HG03460 (cell line): ENCODE measurements around the gene CRNN.

Experiments
- ATAC-seq: cut with Tn5 transposase; IDR thresholded peaks from one replicate; pipeline ENCODE4 v1.9.1; 2021; ENCODE audit not compliant: unreplicated experiment

Gene CRNN

GRCh38 chr1:152426731-152427130, 12.7 kb upstream of the CRNN start:
- ATAC-seq: no peak

- no peak for ATAC-seq
Measured at GRCh38 chr1:152419917-152420316, 5.9 kb upstream of the CRNN start.

GRCh38 chr1:152415454-152416227, 1.6 kb upstream of the CRNN start:
- no peak for ATAC-seq

- no peak for ATAC-seq
Measured at GRCh38 chr1:152412756-152413155, 1.3 kb downstream of the CRNN start.

- no peak for ATAC-seq
Measured at GRCh38 chr1:152411134-152411533, 2.9 kb downstream of the CRNN start.

GRCh38 chr1:152410599-152410998, 3.5 kb downstream of the CRNN start:
- no peak for ATAC-seq

GRCh38 chr1:152410028-152410427, 4.0 kb downstream of the CRNN start:
- ATAC-seq: no peak

- ATAC-seq: no peak
Measured at GRCh38 chr1:152408664-152409063, 5.4 kb downstream of the CRNN start.

GRCh38 chr1:152398812-152399698, 15.0 kb downstream of the CRNN start:
- ATAC-seq: no peak

GRCh38 chr1:152397474-152397873, 16.6 kb downstream of the CRNN start:
- no peak for ATAC-seq

- no peak for ATAC-seq
Measured at GRCh38 chr1:152394151-152394550, 19.9 kb downstream of the CRNN start.

GRCh38 chr1:152392909-152393308, 21.2 kb downstream of the CRNN start:
- ATAC-seq: no peak

- no peak for ATAC-seq
Measured at GRCh38 chr1:152388889-152389288, 25.2 kb downstream of the CRNN start.

- no peak for ATAC-seq
Measured at GRCh38 chr1:152386940-152387339, 27.1 kb downstream of the CRNN start.

- ATAC-seq: no peak
Measured at GRCh38 chr1:152380932-152381331, 33.1 kb downstream of the CRNN start.

- ATAC-seq: no peak
Measured at GRCh38 chr1:152374451-152374850, 39.6 kb downstream of the CRNN start.

GRCh38 chr1:152372672-152373071, 41.4 kb downstream of the CRNN start:
- ATAC-seq: no peak

GRCh38 chr1:152367436-152367835, 46.6 kb downstream of the CRNN start:
- no peak for ATAC-seq

GRCh38 chr1:152359906-152360305, 54.2 kb downstream of the CRNN start, which contains the start of gene FLG2:
Gene FLG2, minus strand, starts transcription at chr1:152360006. Its CDS starts 1,122 bp downstream, at chr1:152358884.
- no peak for ATAC-seq
